Fibroblast of mammary gland (primary cell): Measurements from ENCODE around the gene HS3ST3B1.

Experiments used
- DNase-seq: peaks from one replicate; pipeline ENCODE4 v3.0.0-alpha.2; 2010; ENCODE audit warnings: low read depth
- H3K4me3 ChIP-seq: 2 replicates; pipeline ENCODE4 v1.5.1; 2011; ENCODE audit warnings: low read depth, mild to moderate bottlenecking, low read length, moderate library complexity; ENCODE audit not compliant: control insufficient read depth
- TF ChIP-seq, protein P1 (sequence below): conservative IDR thresholded peaks from 2 replicates; pipeline ENCODE4 v1.5.1; 2011; ENCODE audit warnings: low read depth, low read length, inconsistent platforms; ENCODE audit not compliant: control insufficient read depth, insufficient read depth

HS3ST3B1 gene

DNA sequence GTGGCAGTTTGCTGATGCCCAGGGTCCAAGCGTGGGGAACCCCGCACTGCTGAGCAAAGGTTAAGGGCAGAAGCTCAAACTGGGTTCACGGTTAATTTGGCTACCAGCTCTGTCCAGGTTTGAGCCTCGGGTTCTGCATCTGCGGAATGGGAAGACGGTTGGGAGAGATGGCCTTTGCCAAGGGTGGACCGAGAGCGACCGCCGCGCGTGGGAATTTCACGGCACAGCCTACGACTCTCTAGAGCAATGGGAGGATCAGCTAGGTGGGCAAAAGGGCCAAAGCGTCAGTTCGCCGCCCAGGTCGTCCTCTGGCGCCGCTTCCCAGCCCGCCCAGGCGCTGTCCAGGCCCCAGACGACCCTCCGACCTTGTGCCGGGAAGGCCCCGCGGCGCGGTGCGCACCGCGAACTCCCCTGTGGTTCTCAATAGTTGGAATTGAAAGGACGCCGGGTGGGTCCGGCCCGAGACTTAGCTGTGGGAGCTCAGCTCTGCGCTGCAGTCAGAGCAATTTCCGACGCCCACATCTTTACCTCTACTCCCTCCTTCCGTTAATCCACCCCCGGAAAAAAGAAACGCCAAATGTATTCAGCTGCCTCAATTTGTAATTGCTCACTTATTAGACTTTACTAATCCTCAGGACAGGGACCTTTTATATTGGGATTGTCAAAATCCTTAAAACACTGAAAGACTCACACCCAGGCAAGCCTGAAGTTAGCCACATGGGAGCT lies 2.5 kb upstream of the HS3ST3B1 start:
- peak overlapping the region; percentile 51 for H3K4me3 ChIP-seq
- peak; percentile 45 for DNase-seq

DNA sequence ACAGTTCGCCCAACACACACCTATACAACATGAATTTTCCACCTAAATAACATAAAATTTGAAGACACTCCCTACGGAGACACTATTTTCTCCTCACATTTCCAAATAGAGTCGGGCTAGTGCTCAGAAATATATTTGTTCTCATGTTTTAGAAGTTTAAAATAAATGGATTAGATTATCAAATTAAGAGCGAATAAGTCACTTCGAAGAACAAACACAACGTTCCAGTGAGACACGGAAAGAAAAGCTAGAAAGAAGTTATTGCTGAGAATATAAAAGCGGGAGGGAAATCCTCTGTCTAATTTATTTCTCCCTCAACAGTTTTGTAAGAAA lies 2.0 kb upstream of the HS3ST3B1 start:
- TF ChIP-seq, protein P1, sequence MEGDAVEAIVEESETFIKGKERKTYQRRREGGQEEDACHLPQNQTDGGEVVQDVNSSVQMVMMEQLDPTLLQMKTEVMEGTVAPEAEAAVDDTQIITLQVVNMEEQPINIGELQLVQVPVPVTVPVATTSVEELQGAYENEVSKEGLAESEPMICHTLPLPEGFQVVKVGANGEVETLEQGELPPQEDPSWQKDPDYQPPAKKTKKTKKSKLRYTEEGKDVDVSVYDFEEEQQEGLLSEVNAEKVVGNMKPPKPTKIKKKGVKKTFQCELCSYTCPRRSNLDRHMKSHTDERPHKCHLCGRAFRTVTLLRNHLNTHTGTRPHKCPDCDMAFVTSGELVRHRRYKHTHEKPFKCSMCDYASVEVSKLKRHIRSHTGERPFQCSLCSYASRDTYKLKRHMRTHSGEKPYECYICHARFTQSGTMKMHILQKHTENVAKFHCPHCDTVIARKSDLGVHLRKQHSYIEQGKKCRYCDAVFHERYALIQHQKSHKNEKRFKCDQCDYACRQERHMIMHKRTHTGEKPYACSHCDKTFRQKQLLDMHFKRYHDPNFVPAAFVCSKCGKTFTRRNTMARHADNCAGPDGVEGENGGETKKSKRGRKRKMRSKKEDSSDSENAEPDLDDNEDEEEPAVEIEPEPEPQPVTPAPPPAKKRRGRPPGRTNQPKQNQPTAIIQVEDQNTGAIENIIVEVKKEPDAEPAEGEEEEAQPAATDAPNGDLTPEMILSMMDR, result no peak
- DNase-seq, result no peak
- peak overlapping the region; percentile 79 for H3K4me3 ChIP-seq

More for the DNA sequence above, 2.5 kb upstream of the HS3ST3B1 start:
- TF ChIP-seq, protein P1, result no peak

DNA sequence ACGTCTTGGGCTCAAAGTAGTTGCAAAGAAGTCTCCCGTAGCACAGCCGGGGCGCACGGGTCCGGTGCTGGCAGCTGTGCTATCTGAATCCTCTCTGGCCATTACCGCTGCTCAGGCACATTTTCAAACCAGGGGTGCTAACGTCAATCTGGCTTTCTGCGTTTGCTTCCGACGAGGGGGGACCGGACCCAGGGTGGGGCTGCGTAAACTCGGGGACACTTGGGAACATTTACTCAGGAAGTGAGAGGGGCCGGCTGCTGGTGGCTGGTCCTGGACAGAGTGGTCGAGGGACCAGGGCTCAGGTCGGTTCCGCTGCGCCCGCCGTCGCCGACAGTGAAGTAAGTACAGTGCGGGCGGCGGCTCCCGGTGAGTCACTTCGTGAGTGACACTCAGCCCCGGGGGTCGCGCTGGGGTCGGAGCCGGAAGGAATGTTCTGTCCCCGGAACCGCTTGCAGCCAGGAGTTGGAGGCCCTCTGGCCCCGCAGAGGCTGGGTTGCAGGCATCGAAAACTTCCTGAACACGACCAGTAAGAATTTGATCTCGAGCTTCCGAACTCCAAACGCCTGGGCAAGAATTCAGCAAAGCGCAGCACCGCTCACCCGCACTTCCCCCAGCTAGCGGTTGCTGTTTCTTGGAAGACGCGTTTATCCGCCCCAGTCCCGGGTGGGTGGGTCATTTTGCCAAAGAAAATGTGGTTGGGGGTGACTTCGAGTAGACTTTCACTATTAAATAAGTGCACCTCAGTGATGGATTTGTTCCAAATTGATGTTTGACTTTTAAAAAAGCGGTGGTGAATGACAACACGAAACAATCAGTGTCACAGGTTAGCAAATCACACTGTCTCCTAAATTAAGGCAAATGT lies 1.4 kb upstream of the HS3ST3B1 start:
- peak overlapping the region; percentile 79 for H3K4me3 ChIP-seq
- peak; percentile 61 for DNase-seq
- TF ChIP-seq, protein P1, result no peak

DNA sequence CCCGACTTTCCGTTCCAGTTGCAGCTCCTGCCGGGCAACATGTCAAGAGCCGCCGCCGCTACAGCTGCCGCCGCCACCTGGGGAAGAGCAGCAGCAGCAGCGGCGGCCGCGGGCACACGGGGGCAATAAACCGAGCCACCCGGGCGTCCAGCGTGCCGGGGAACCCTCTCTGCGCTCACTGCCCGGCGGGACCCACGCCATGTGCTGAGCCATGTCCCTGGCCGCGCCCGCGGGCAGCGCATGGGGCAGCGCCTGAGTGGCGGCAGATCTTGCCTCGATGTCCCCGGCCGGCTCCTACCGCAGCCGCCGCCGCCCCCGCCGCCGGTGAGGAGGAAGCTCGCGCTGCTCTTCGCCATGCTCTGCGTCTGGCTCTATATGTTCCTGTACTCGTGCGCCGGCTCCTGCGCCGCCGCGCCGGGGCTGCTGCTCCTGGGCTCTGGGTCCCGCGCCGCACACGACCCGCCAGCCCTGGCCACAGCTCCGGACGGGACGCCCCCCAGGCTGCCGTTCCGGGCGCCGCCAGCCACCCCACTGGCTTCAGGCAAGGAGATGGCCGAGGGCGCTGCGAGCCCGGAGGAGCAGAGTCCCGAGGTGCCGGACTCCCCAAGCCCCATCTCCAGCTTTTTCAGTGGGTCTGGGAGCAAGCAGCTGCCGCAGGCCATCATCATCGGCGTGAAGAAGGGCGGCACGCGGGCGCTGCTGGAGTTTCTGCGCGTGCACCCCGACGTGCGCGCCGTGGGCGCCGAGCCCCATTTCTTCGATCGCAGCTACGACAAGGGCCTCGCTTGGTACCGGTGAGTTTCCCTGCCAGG lies 604 bp downstream of the HS3ST3B1 start:
- TF ChIP-seq, protein P1, result no peak
- peak overlapping the region; percentile 79 for H3K4me3 ChIP-seq
- no peak for DNase-seq

DNA sequence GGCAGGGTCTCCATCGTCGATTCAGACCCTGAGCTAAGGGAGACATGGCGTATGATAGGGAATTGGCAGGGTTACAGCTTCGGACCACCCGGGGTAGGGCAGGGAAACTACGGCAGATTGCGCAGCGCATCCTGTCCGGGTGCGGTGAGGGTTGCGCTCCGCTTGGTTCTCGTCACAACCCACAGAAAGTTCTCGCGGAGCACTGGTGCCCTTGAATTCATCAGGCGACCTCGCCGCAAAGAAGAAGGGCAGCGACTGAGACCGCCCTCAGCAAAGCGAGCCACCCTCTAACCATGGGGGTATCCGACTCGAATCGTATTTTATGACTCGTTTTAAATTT lies 1.2 kb downstream of the HS3ST3B1 start:
- TF ChIP-seq, protein P1, result no peak
- peak; percentile 47 for DNase-seq
- peak overlapping the region; percentile 79 for H3K4me3 ChIP-seq

DNA sequence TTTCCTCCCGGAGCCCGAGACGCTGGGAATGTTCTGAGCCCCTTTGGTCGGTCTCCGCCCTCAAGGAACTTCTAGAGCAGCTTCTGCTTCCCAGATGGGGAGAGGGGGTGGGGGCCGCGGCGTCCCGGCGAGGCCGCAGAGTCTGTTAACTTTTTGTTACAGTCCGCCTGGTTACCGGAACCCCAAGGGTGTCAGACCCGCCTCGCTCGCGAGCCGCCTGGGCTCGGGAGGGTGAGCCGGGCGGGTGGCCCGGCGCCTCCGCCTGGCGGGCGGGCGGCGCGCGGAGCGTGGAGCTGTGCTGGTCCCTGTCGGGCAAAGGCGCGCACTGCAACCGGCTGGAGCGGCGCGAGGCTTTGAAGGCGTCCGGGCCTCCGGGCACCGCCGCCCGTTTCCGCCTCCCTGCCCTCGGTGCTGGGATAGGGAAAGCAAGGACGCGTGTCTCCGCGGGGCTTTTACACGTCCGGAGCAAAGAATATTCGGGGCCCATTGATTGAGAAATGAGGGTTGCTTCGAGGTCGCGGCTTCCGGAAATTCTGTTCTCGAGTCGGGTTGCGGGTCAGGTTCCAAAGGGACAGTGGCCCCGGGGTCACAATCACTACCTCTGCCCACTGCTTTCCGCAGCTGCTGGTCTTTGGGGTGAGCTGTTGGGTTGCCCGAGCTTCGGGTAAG lies 1.7 kb downstream of the HS3ST3B1 start:
- TF ChIP-seq, protein P1, result peak; percentile 30
- peak; percentile 71 for DNase-seq
- peak overlapping the region; percentile 79 for H3K4me3 ChIP-seq
